ENCODE results near the gene ROPN1L. TPM values are rescaled to one million over a fixed set of nuclear protein-coding genes. Genes with fewer than 3 reads are reported as not detected.

Gene ROPN1L
- total and polyA plus RNA-seq, 12 donors, result 0.15 to 3.9 (median 0.42) TPM; not detected in 3

DNA sequence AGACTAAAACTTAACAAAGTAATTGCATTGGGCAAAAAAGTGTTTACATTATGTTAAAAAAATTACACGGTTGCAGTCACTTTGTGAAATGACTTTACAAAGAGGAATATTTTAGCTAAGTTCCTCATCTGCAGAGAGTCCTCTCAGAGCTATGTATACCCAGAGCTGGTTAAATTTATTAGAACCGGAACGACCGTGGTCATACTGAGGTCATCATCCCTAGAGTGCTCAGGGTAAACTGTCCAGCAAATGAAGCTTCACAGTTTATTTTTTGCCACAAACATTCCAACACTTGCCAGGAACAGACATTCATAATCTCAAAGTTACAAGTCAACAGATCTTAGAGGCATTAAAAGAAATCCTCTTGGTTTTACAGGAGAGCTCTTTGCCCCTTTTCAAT is 897 bp downstream of the ROPN1L start:
- TF ChIP-seq POLR2A (IDR thresholded peaks at IDR 0.05) (no peak), CTCF (IDR thresholded peaks at IDR 0.05) (no peak)
- H3K4me3 ChIP-seq, result peak overlapping the region in 1 of 4 donors; percentile 61
- peaks cover 10 to 20% of the 10 kb centered on the region in 2 donors for H3K4me1 ChIP-seq (replicated peaks in 1 of 2)
- H3K27me3 ChIP-seq, result no peaks in the 10 kb centered on the region
- 11 to 22% (median 21%) methylated on average over 4 of the region's 4 CpGs for WGBS, 4 donors
- H3K36me3 ChIP-seq (replicated peaks in 1 of 2), result peaks cover 0 to 13% of the 10 kb centered on the region in 2 donors
- DNase-seq, result no peak
- intact Hi-C loops (cut with DNase I), result no loop called here
- H3K27ac ChIP-seq, result no peak overlapping the region
- no peaks in the 10 kb centered on the region for H3K9me3 ChIP-seq (replicated peaks in 1 of 3)

DNA sequence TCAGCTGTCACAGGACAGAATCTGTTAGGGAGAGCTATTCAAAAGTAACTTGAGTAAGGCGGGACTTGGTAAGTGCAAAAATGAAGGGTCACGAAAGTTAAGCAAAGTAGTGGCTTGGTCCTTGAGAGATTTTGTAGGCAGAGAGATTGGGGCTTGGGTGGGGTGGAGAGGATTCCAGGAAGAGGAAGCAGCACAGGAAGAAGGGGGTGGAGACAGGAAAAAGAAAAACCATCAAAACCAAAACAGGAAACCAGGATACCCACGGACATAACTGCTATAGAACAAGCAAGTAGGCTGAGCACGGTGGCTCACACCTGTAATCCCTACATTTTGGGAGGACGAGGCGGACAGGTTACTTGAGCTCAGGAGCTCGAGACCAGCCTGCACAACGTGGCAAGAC is 3.7 kb downstream of the ROPN1L start:
- 64 to 71% (median 68%) methylated on average over 8 of the region's 8 CpGs for WGBS, 4 donors
- no peaks in the 10 kb centered on the region for H3K36me3 ChIP-seq (replicated peaks in 1 of 2)
- TF ChIP-seq CTCF (IDR thresholded peaks at IDR 0.05) (no peak), POLR2A (IDR thresholded peaks at IDR 0.05) (no peak)
- no peaks in the 10 kb centered on the region for H3K9me3 ChIP-seq (replicated peaks in 1 of 3)
- no peaks in the 10 kb centered on the region for H3K27me3 ChIP-seq
- peaks cover 10 to 20% of the 10 kb centered on the region in 2 donors for H3K4me1 ChIP-seq (replicated peaks in 1 of 2)
- H3K4me3 ChIP-seq, result no peak overlapping the region
- H3K27ac ChIP-seq, result no peak overlapping the region
- intact Hi-C loops (cut with DNase I), result no loop called here
- no peak for DNase-seq

DNA sequence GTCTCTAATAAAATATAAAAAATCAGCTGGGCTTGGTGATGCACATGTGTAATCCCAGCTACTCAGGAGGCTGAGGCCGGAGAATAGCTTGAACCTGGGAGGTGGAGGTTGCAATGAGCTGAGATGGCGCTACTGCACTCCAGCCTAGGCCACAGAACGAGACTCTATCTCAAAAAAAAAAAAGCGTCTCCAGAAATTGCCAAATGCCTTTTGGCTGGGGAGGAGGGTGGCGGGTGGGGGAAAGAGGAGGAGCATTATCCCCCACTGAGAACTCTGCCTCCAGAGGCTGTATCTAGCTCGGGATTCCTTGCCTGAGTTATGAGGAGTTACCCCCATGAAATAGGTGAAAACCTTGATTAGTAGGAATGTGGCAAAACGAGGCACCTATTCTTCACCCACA is 4.8 kb downstream of the ROPN1L start:
- TF ChIP-seq CTCF (IDR thresholded peaks at IDR 0.05) (no peak), POLR2A (IDR thresholded peaks at IDR 0.05) (no peak)
- intact Hi-C loops (cut with DNase I), result no loop called here

GRCh38 chr5:10447041-10447440 is 5.4 kb downstream of the ROPN1L start:
- no peak overlapping the region for H3K4me3 ChIP-seq
- H3K4me1 ChIP-seq (replicated peaks in 1 of 2), result peaks cover 9 to 10% of the 10 kb centered on the region in 2 donors
- 82 to 93% (median 90%) methylated on average over 4 of the region's 4 CpGs for WGBS, 4 donors
- H3K27ac ChIP-seq, result no peak overlapping the region
- no peaks in the 10 kb centered on the region for H3K36me3 ChIP-seq (replicated peaks in 1 of 2)
- no peak for DNase-seq
- no peaks in the 10 kb centered on the region for H3K27me3 ChIP-seq
- H3K9me3 ChIP-seq (replicated peaks in 1 of 3), result no peaks in the 10 kb centered on the region
- TF ChIP-seq CTCF (IDR thresholded peaks at IDR 0.05), result no peak
- TF ChIP-seq POLR2A (IDR thresholded peaks at IDR 0.05), result no peak
- intact Hi-C loops (cut with DNase I), result no loop called here

More for the DNA sequence above, 4.8 kb downstream of the ROPN1L start:
- no peak overlapping the region for H3K4me3 ChIP-seq
- H3K9me3 ChIP-seq (replicated peaks in 1 of 3), result no peaks in the 10 kb centered on the region
- 73 to 81% (median 76%) methylated on average over 7 of the region's 7 CpGs for WGBS, 4 donors
- peaks cover 10 to 12% of the 10 kb centered on the region in 2 donors for H3K4me1 ChIP-seq (replicated peaks in 1 of 2)
- H3K27ac ChIP-seq, result no peak overlapping the region
- no peak for DNase-seq
- no peaks in the 10 kb centered on the region for H3K27me3 ChIP-seq
- H3K36me3 ChIP-seq (replicated peaks in 1 of 2), result no peaks in the 10 kb centered on the region
